Measurements from ENCODE around the gene NPR3. TPM values are rescaled to one million over a fixed set of nuclear protein-coding genes. Genes with fewer than 3 reads are reported as not detected.

Gene NPR3
- total and polyA plus RNA-seq, 2 donors (not counting 3 experiments of a cell fraction or from before 2014, with no cell fraction given) = 0.01 to 0.53 TPM

GRCh38 chr5:32779754-32780415 lies 68.8 kb downstream of the NPR3 start:
- POLR2A ChIA-PET = no interaction called here
- no peak overlapping the region for H3K27ac ChIP-seq (ENCODE audit: insufficient read depth, low read depth, low read length)

More at GRCh38 chr5:32779754-32780415, 68.8 kb downstream of the NPR3 start:
- no peaks in the 10 kb centered on the region for H4K20me1 ChIP-seq (replicated peaks; ENCODE audit: control insufficient read depth, extremely low read depth, insufficient read depth, low read length)
- no peaks in the 10 kb centered on the region for H3K36me3 ChIP-seq (ENCODE audit: control insufficient read depth in 2 of 2, extremely low read depth in 1 of 2, insufficient read depth in 2 of 2, low read length in 2 of 2)
- no peaks in the 10 kb centered on the region for H3K9me1 ChIP-seq (replicated peaks; ENCODE audit: control insufficient read depth, extremely low read depth, insufficient read depth, low read length)
- H3K4me3 ChIP-seq (replicated peaks in 1 of 3; ENCODE audit: insufficient read depth in 1 of 3, low read depth in 1 of 3, low read length in 3 of 3) = no peak overlapping the region
- dilution Hi-C loops (cut with MboI; ENCODE audit: extremely low pct_ligation_motif_present, low sequenced_read_pairs) (no loop called here), intact Hi-C loops (cut with micrococcal nuclease) (no loop called here)
- CTCF ChIA-PET = interaction anchor here (1.6 kb wide), 1 partner anchor 10 kb away, joined by 3 read pairs; no protein-coding TSS in a partner anchor
- no peaks in the 10 kb centered on the region for H3K79me2 ChIP-seq (ENCODE audit: control insufficient read depth, insufficient read depth, low read length)
- FAIRE-seq (no peak), DNase-seq (ENCODE audit: low read depth, low spot score) (no peak)
- no peak overlapping the region for H3K4me2 ChIP-seq (ENCODE audit: insufficient read depth, low read length)
- H3K9ac ChIP-seq (replicated peaks; ENCODE audit: extremely low read depth, insufficient read depth, low read length) = no peak overlapping the region
- no peaks in the 10 kb centered on the region for H3K9me3 ChIP-seq (replicated peaks; ENCODE audit: control insufficient read depth, insufficient read depth, low read length)
- H2AFZ ChIP-seq (ENCODE audit: low read depth, low read length) = no peak overlapping the region
- TF ChIP-seq POLR2AphosphoS5 (IDR thresholded peaks at IDR 0.05; ENCODE audit: insufficient read depth, low read depth, low read length) = no peak
- TF ChIP-seq EZH2 (IDR thresholded peaks at IDR 0.05; ENCODE audit: borderline replicate concordance, low read depth, low read length, severe bottlenecking) = no peak
- TF ChIP-seq CTCF (IDR thresholded peaks at IDR 0.05; ENCODE audit: extremely low read depth in 1 of 2, insufficient read depth in 1 of 2, low read depth in 1 of 2, low read length in 2 of 2) = no peak
- TF ChIP-seq POLR2A (IDR thresholded peaks at IDR 0.05; ENCODE audit: low read depth, low read length) = no peak
- TF ChIP-seq FOS (IDR thresholded peaks at IDR 0.05; ENCODE audit: borderline replicate concordance, insufficient read depth, low read length) = no peak
- no peak for TF ChIP-seq JUN (IDR thresholded peaks at IDR 0.05; ENCODE audit: borderline replicate concordance, insufficient read depth, insufficient read length, low read depth)
- TF ChIP-seq MAX (IDR thresholded peaks at IDR 0.05; ENCODE audit: insufficient read depth, insufficient read length) = no peak
- TF ChIP-seq GATA2 (IDR thresholded peaks at IDR 0.05; ENCODE audit: insufficient read depth, insufficient read length, low read depth, low read length) = no peak
- no peak for TF ChIP-seq MYC (IDR thresholded peaks at IDR 0.05; ENCODE audit: low read depth, low read length)
- H3K4me1 ChIP-seq (ENCODE audit: control insufficient read depth, extremely low read depth, insufficient read depth, low read length) = no peaks in the 10 kb centered on the region
- no TSS peak for BruUV-seq (replicated peaks)
- H3K27me3 ChIP-seq (ENCODE audit: control insufficient read depth in 2 of 2, insufficient read depth in 2 of 2, low read length in 2 of 2) = no peaks in the 10 kb centered on the region

Data from endothelial cell of umbilical vein (primary cell).